Thyroid gland (tissue), 4 donors: ENCODE results near the gene ETV6. TPM values are rescaled to one million over a fixed set of nuclear protein-coding genes. Genes with fewer than 3 reads are reported as not detected.

ENCODE experiments used
- DNase-seq, 2 donors: peaks; one replicate each; pipeline ENCODE4 v3.0.0-alpha.2; 2019
- H3K27ac ChIP-seq, 3 donors: fragments of 200-600 bp; sonication (generic); 1 replicate in 2 of 3; 2 replicates in 1 of 3; pipeline ENCODE4 v1.5.1; 2016 to 2019; ENCODE audit warnings: mild to moderate bottlenecking in 1 of 3, moderate library complexity in 1 of 3
- H3K27me3 ChIP-seq: fragments of 200-600 bp; sonication (generic); one replicate; pipeline ENCODE4 v1.5.1; 2019
- H3K36me3 ChIP-seq, 2 donors: fragments of 200-600 bp; sonication (generic); one replicate each; pipeline ENCODE4 v1.5.1; 2016 to 2019
- H3K4me1 ChIP-seq, 2 donors: fragments of 200-600 bp; sonication (generic); one replicate each; pipeline ENCODE4 v1.5.1; 2017 to 2019
- H3K4me3 ChIP-seq, 3 donors: fragments of 200-600 bp; sonication (generic); replicated peaks in 1 of 3; 1 replicate in 2 of 3; 2 replicates in 1 of 3; pipeline ENCODE4 v1.5.1; 2016; ENCODE audit warnings: mild to moderate bottlenecking in 1 of 3
- H3K9me3 ChIP-seq: fragments of 200-600 bp; sonication (generic); one replicate; pipeline ENCODE4 v1.5.1; 2017
- POLR2A ChIP-seq, 2 donors: fragments of 450-650 bp; IDR thresholded peaks; one replicate each; pipeline ENCODE4 v1.6.1; 2017; ENCODE audit warnings: antibody characterized with exemption in 2 of 2, mild to moderate bottlenecking in 2 of 2, moderate library complexity in 1 of 2
- WGBS, 2 donors: methylation state at CpG; one replicate each; pipeline ENCODE4 v1.1.5; 2017; 5-methylcytosine and 5-hydroxymethylcytosine counted together
- intact Hi-C: fragments of 100-400 bp; cut with DNase I; formaldehyde crosslinking; loops from one replicate; pipeline ENCODE4 v1.15.1; 2023
- total RNA-seq, 4 donors: library from RNA; depleted of rRNA; stranded (reverse); fragments of >200 nt; gene quantifications; one replicate each; pipeline ENCODE4 v1.2.3, GENCODE V29; 2016
- TF ChIP-seq, protein P1 (sequence below), 6 experiments: fragments of 200-600 bp in 3 of 6; fragments of 450-650 bp in 3 of 6; sonication (generic) in 3 of 6; IDR thresholded peaks; one replicate each; pipeline ENCODE4 v1.5.1; 2016 to 2019; ENCODE audit warnings: antibody characterized with exemption in 6 of 6, mild to moderate bottlenecking in 2 of 6, inconsistent platforms in 1 of 6, moderate library complexity in 1 of 6

ETV6 gene
- total RNA-seq, 4 donors from 2014 or later: 16.6 to 35.6 (median 17.2) TPM

DNA sequence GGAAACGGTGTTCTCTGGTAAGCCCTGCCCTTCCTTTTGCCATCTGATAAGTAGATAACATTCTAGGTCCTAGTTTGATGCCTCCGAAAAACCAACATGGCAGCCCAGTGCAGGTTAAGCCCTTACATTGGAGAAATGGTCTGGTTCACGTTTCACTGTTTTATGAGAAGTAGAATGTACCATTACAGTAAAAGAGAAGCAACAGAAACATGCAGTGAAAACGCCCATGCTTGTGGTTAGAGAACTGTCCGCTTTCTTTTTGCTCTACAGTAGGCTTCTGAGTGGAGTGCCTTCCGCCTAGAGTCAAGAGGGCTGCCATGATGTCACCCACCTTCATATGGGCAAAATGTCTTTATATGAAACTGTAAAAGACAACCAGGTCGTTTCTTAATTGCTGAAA, 230.9 kb downstream of the ETV6 start:
- Histone ChIP-seq H3K36me3 (no peaks in the 10 kb centered on the region), H3K4me1 (peaks cover 36 to 49% of the 10 kb centered on the region in 2 donors), H3K4me3 (no peak overlapping the region), H3K27ac (no peak overlapping the region), H3K9me3 (no peaks in the 10 kb centered on the region), H3K27me3 (no peaks in the 10 kb centered on the region)
- intact Hi-C loops: no loop called here
- no peak for TF ChIP-seq POLR2A (IDR thresholded peaks at IDR 0.05)
- TF ChIP-seq, protein P1, sequence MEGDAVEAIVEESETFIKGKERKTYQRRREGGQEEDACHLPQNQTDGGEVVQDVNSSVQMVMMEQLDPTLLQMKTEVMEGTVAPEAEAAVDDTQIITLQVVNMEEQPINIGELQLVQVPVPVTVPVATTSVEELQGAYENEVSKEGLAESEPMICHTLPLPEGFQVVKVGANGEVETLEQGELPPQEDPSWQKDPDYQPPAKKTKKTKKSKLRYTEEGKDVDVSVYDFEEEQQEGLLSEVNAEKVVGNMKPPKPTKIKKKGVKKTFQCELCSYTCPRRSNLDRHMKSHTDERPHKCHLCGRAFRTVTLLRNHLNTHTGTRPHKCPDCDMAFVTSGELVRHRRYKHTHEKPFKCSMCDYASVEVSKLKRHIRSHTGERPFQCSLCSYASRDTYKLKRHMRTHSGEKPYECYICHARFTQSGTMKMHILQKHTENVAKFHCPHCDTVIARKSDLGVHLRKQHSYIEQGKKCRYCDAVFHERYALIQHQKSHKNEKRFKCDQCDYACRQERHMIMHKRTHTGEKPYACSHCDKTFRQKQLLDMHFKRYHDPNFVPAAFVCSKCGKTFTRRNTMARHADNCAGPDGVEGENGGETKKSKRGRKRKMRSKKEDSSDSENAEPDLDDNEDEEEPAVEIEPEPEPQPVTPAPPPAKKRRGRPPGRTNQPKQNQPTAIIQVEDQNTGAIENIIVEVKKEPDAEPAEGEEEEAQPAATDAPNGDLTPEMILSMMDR (IDR thresholded peaks at IDR 0.05): no peak
- no peak for DNase-seq
- WGBS, 2 donors: 93% methylated on average over 7 of the region's 7 CpGs

DNA sequence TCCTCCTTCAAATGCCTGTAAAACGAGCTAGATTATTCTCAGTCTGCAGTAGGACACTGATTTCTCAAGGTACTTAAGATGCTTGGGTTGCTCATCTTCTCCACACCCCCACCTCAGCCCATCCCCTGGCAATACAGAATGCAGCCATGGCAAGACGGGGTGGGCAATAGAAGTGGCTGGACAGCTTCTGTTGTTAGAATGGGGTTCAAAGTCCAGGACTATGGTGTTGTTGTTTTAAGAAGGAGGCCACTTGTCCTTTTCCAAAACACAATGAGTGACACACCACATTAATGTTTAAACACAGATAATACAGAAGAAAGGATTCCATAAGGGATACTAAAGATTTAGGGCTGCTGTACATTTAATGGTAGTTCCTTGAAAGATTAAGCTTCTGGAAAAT, 232.4 kb downstream of the ETV6 start:
- Histone ChIP-seq H3K9me3 (no peaks in the 10 kb centered on the region), H3K4me3 (no peak overlapping the region), H3K4me1 (peaks cover 30 to 44% of the 10 kb centered on the region in 2 donors), H3K27ac (no peak overlapping the region), H3K27me3 (no peaks in the 10 kb centered on the region), H3K36me3 (no peaks in the 10 kb centered on the region)
- WGBS, 2 donors: 98 to 100% methylated on average over 2 of the region's 2 CpGs
- intact Hi-C loops: no loop called here
- TF ChIP-seq, protein P1 (IDR thresholded peaks at IDR 0.05): no peak
- no peak for TF ChIP-seq POLR2A (IDR thresholded peaks at IDR 0.05)
- DNase-seq: no peak

DNA sequence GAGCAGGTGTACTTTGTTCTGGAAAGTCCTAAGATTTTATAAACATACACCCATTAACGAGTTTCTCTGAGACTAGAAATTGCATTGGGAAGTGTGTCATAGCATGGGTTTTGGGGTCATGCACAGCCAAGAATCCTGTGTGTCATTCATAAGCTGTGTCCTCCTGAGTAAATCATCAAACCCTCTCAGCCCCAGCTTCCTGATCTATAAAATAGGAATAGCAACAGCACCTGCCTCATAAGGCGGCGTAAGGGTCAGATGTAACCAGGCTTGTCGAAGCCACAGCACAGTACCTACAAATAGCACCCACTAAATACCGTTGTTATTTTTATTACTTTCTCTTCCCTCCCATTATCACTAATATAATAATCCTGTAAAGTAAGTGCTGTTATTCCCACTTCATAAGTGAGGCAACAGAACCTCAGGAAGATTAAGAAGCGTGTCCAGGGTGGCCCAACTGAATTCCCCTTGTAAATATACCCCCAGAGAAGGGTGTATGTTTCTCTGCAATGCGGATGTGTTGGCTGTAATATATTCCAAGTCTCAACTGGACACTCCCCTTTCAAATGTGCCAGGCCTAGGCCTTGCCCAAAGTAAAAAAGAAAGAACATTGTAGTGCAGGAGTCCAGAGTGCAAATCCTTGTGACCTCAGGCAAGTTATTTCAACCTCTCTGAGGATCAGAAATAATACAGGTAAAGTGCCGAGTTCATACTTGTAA, 233.0 kb downstream of the ETV6 start:
- TF ChIP-seq, protein P1 (IDR thresholded peaks at IDR 0.05): no peak
- TF ChIP-seq POLR2A (IDR thresholded peaks at IDR 0.05): no peak

DNA sequence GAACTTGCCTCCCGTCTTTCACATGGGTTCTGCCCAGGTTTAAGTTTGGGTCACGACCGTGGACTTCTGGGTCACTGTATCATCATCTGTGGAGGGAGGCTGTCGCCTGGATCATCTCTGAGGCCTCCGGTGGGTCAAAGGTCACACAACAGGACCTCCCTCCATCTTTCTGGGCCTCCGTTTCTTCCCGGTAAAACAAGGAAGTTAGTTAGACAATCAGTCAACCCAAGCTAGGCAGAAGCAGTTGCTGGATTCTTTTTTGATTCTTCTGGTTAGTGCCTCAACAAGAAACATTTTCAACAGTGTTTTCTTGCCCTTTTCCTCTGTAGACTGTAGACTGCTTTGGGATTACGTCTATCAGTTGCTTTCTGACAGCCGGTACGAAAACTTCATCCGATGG, 234.6 kb downstream of the ETV6 start:
- Histone ChIP-seq H3K4me3 (no peak overlapping the region), H3K36me3 (no peaks in the 10 kb centered on the region), H3K27ac (peak overlapping the region in 2 of 3 donors; percentile 19 to 64), H3K9me3 (no peaks in the 10 kb centered on the region), H3K27me3 (no peaks in the 10 kb centered on the region), H3K4me1 (peaks cover 14 to 26% of the 10 kb centered on the region in 2 donors)
- no peak for DNase-seq
- intact Hi-C loops: no loop called here
- WGBS, 2 donors: 86 to 90% methylated on average over 11 of the region's 11 CpGs
- TF ChIP-seq POLR2A (IDR thresholded peaks at IDR 0.05): no peak
- TF ChIP-seq, protein P1 (IDR thresholded peaks at IDR 0.05): no peak

More for the DNA sequence above, 233.0 kb downstream of the ETV6 start:
- Histone ChIP-seq H3K27me3 (no peaks in the 10 kb centered on the region), H3K4me1 (peaks cover 27 to 41% of the 10 kb centered on the region in 2 donors), H3K36me3 (no peaks in the 10 kb centered on the region), H3K4me3 (no peak overlapping the region), H3K27ac (no peak overlapping the region), H3K9me3 (no peaks in the 10 kb centered on the region)
- WGBS, 2 donors: 91 to 95% methylated on average over 8 of the region's 8 CpGs
- intact Hi-C loops: no loop called here
- no peak for DNase-seq

DNA sequence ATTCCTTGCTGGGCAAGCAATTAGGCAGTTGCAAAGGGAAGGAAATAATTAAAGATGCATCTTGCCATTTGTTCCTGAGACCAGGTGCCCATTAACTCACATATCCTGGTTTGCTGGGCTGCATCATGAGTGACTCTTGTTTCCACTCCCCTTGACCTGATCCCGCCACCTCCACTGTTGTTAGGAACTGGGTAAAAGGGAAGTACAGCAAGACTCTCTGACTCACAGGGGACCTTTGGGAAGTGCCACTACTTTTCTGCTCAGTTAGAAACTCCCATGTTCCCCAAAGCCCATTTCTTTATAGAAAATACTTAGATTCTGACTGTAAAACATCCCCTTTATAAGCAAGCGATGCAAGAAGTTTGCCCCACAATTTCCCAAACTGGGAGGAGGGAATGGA, 235.2 kb downstream of the ETV6 start:
- DNase-seq: no peak
- peaks cover 14 to 26% of the 10 kb centered on the region in 2 donors for H3K4me1 ChIP-seq
- no peaks in the 10 kb centered on the region for H3K36me3 ChIP-seq
- no peak overlapping the region for H3K4me3 ChIP-seq
- intact Hi-C loops: no loop called here
- H3K27ac ChIP-seq: peak overlapping the region in 2 of 3 donors; percentile 64 to 66
- H3K9me3 ChIP-seq: no peaks in the 10 kb centered on the region
- WGBS, 2 donors: 83 to 92% methylated on average over 2 of the region's 2 CpGs
- no peak for TF ChIP-seq POLR2A (IDR thresholded peaks at IDR 0.05)
- TF ChIP-seq, protein P1 (IDR thresholded peaks at IDR 0.05): no peak
- no peaks in the 10 kb centered on the region for H3K27me3 ChIP-seq
